Hematopoietic multipotent progenitor cell treated with erythropoietin and hydrocortisone succinate and interleukin-3 and kit ligand, for 15 days (in vitro differentiated cells): ENCODE measurements around the gene OR2J1.
"Not testable (repeated sequence)": the region's sequence is repeated elsewhere in the genome, so short reads cannot be mapped to it uniquely, and the experiment has no call there.

ENCODE experiments used
- DNase-seq: peaks from one replicate; pipeline ENCODE4 v3.0.0-alpha.2; 2015; ENCODE audit warnings: low spot score

Gene OR2J1

DNA sequence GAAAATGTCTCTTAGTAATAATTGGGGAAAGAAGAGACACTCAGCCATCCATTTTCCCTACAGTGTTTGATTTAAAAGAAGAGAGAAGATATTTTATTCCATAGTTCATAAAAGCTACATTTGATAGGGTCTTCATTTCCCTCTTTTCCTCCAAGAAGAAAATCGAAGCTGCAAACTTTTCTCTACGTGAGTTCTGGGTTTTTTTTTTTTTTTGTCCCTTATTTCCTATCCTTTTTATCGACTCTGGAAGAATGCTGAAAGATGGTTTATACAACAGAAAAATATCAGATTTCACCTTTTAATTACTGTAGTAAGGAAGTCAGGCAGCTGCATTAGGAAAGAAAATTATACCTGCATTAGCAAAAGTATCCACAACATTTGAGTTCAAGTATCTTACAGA lies at the start of gene OR2J1:
OR2J1 (plus strand) TSS at position 301 of the 400 bp plus-strand sequence. CDS start 1,453 bp downstream, outside the sequence.
- DNase-seq = no peak

DNA sequence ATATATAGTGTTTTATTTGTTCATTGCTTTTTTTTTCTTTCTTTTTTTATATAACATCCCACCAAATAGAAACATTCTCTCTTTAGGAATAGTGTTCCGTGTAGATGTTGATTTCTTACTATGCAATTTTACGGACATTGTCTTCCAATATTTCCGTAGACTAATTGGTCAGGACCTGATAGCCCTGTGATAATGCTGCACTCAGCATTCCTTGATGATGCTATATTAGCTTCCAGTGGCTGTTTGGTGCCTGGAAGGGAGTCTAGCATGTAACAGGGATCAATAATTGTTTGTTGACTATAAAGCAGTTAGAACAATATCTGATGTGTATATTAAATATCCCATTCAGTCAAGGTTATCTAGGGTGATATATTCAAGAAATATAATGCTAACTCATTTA lies 47.6 kb upstream of the OR2J1 start:
- no peak for DNase-seq

DNA sequence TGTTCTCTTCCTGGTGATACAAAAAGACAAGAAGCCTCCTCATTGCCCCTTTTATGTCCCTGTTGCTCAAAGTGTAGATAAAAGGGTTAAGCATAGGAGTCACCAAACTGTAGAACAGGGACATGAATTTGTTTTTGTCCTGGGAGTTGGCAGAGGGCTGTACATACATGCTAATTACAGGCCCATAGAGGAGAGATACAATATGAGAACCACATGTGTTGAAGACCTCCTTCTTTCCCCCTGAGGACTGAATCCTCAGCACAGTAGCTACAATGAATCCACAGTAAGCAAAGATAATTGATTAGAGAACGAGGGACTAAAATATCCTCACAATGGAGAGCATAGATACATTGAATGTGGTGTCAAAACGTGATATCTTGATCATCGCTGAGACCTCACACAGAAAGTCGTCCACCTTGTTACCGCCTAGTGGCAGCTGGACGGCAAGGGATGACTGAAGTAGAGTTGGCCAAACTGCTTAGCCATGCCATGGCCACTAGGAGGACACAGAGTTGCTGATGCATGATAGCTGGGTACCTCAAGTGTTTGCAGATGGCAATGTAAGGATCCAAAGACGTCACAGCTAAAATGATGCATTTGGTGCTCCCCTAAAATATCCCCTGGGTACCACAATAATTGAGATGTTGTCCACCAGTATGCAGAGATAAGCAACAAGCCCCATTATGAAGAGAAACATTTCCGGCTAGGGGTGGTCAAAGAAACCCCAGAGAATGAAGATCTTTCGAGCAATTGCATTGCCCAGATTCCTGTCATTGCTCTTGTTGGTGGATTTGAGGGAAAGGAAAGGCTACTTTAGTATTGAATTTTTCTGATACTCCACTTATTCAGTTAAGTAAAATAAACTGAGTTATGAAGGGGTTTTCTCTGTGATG lies 27.2 kb upstream of the OR2J1 start:
- DNase-seq = peak; percentile 6

DNA sequence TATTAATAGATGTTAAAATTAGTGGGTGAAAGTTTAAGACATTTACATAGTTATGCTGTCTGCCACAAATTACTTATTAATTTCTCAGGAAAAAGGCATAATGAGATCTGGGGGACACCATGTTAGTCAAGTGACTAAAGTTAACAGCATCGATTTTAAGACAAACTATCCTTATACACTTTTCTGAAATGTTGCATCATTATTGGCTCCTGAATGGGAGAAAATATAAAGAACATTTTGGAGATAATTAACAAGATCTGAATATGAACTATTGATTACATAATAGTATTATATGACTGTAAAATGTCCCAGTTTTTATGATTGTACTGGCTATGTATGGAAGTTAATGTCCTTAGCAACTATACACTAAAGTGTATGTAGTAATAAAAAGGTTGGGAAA lies 20.1 kb upstream of the OR2J1 start:
- DNase-seq = no peak

DNA sequence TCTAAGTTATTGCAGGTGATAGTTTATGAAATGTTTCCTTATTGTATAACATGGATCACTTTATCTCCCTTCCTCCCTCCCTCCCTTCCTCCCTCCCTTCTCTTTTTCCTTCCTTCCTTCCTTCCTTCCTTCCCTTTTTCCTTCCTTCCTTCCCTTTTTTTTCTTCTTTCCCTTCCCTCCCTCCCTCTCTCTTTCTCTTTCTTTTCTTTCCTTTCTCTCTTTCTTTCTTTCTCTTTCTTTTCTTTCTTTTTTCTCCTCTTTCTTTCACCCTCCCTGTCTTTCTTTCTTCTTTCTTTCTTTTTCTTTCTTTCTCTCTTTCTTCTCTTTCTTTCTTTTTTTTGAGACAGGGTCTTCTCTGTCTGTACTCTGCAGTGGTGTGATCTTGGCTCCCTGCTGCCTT lies 18.0 kb upstream of the OR2J1 start:
- no peak for DNase-seq

DNA sequence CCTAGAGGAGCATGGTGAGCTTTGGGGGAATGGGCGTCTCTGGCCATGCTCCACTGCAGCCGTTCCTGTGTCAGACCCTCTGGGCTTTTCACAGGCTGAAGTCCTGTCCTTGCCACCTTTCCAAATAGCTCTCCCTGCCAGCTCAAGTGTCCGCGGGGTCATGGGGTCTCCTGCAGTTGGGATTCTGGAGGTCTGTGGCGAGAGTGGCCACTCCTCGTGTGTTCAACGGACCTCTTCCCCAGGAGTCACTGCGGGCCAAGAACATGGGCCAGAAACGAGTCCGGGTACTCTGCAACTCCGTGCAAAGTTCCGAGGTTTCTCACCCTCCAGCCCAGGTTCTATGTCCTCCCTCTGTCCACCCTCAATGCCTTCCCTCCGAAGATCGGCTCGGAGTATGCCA lies 16.8 kb upstream of the OR2J1 start:
- DNase-seq = no peak

DNA sequence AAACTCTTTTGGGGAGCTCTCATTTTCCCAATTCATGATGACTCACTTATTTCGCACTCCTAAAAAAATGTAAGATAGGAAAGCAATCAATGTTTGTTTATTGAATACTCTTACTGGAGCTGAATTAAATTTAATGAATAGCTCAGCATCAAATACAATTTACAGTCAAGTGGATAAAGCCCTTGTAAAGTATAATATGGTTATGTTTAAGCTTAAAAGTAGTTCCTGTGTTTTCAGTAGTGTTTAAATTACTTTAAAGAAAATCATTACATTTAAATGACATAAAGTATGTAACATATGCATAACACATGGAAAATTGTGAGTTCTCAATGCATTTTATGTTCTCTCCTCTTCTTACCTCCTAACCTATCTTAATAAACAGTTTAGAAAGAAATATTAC lies 12.1 kb upstream of the OR2J1 start, which contains the start of gene OR2B3:
OR2B3 (minus strand) TSS at position 101 of the 400 bp plus-strand sequence; CDS start at position 36, 65 bp downstream.
- DNase-seq = no peak

DNA sequence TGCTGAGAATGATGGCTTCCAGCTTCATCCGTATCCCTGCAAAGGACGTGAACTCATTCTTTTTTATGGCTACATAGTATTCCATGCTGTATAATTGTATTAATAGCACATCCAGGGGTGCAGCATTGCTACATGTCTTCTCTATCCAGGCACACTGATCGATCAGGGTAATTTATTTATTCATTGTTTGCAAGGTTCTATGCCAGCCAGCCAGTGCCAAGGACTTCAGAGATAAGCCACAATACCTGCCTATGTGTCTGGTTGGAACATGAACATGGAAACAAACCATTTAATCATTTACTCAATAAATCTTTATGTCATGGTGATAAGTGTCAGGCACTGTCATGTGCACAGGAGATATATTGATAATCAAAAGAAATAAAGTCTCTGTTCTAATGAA lies 6.3 kb upstream of the OR2J1 start:
- DNase-seq = no peak

DNA sequence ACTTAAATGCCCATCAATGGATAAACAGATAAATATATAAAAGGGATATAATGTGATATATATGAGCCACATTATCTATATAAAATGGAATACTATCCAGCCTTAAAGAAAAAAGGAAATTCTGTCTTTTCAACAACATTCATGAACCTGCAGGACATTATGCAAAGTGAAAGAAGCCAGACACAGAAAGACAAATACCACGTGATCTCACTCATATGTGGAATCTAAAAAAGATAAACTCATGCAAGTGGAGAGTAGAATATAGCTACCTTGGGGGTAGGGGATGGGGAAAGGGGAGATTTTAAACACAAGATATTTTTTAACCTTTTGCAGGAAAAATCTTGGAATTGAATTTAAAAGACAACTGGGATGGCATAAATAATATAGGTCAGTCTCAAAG lies 1.5 kb upstream of the OR2J1 start:
- DNase-seq = no peak

DNA sequence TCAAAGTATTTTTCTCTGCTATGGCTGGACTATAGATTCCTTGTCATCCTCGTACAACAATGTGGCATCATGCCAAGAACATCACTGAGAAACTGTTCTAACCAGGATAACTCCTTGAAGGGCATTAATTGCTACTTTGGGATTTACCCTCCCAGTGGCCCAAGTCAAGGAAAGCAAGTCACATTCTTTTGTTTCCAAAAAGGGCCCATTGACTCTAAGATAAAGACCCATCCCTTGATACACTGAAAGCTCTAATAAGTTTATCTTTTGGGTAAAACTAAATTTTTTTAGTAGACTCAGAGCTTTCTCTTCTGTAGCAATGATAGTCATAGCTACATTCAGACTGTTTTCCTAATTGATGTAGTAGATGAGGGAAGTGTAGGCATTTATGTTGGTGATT lies 8.5 kb downstream of the OR2J1 start, which contains the start of gene OR2J3:
OR2J3 (plus strand) TSS at position 301 of the 400 bp plus-strand sequence. CDS start 3,833 bp downstream, outside the sequence.
- no peak for DNase-seq

DNA sequence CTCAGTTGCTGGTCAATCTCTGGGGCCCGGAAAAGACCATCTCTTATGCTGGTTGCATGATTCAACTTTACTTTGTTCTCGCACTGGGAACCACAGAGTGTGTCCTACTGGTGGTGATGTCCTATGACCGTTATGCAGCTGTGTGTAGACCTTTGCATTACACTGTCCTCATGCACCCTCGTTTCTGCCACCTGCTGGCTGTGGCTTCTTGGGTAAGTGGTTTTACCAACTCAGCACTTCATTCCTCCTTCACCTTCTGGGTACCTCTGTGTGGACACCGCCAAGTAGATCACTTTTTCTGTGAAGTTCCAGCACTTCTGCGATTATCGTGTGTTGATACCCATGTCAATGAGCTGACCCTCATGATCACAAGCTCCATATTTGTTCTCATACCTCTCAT lies 12.8 kb downstream of the OR2J1 start:
- DNase-seq = no peak

DNA sequence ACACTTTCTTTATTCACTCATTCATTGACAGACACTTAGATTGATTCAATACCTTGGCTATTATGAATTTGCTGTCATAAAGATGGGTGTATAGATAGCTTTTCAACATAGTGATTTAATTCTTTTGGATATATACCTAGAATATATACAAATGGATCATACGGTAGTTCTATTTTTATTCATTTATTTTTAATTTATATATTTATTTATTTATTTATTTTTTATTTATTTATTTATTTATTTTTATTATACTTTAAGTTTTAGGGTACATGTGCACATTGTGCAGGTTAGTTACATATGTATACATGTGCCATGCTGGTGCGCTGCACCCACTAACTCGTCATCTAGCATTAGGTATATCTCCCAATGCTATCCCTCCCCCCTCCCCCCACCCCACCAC lies 15.7 kb downstream of the OR2J1 start:
- not testable (repeated sequence) for DNase-seq

DNA sequence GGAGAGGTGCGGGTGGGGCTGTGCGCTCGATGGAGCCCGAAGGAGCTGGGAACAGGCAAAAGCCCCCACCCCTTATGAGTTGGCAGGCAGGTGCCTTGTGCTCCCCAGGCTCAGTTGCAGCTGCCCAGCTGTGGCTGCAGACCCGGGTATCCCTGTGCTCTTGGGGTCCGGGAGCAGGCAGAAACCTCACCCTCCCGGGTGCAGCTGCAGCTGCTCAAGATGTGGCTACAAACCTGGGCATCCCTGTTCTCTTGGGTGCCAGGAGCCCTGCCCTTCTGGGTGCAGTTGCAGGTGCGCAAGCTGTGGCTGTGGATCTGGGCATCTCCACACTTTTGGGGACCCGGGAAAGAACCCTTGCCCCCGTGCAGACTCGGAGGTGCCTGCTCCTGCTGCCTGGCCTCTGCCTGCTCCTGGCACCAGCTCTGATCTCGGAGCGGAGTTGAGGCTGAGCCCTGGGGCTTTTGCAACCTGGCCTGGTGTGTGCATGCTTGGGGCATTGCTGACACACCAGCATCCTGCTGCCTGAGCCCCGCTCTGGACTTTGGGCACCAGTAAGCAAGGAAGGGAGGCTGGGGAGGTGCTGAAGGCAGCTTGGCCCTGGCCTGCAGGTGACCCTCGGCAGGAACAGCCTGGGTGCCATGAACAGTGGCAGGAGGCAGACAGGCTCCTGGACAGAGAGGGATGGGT lies 30.2 kb downstream of the OR2J1 start:
- no peak for DNase-seq

DNA sequence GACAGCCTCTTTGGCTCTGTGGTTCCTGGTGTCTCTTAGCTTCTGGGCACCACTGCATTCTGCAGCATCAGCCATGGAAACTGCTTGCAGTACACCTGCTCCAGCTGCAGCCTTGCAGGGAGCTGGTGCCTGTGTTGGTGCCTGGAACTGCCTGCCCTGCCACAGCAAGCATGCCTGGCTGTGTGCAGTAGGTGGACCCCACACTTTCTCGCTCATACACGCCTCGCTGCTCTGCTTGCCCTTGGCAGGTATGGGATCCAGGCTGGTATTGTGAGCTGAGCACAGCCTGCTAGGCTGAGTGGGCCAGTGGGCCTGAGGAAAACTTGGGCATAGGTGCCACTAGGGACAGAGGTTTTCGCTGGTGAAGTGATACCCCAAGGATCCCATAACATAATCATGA lies 31.4 kb downstream of the OR2J1 start:
- DNase-seq = no peak

DNA sequence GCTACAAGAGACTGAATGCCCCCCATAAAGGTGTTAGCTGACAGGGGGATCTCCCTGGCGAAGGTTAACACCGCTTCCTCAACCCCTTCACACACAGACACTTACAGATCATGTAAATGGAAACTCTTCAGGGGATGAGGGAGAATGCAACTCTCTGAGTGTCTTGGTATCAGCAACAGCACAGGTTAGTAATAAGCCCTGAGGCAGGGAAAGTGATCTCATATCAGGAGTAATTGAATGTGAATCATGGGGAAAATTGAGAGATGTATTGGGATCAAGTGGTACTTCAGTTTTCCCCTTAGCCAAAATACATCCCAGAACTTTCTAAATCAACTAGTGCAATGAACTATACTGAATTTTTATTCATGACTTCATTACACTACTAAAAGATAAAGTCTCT lies 32.4 kb downstream of the OR2J1 start:
- DNase-seq = no peak

DNA sequence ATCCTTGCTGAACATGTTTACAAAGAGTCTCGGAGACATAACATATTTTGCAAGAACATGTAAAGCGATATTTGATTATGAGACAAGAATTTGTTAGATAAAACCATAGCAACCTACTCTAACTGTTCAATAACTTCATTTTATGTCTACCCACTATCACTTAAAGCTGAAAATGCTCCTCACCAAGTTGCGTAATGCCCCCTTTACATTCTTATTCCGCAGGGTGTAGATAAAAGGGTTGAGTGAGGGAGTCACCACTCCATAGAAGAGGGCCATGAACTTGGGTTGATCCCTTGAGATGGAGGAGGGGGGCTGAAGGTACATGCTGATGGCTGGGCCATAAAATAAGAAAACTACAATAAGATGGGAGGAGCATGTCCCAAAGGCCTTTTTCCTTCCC lies 38.4 kb downstream of the OR2J1 start:
- no peak for DNase-seq

DNA sequence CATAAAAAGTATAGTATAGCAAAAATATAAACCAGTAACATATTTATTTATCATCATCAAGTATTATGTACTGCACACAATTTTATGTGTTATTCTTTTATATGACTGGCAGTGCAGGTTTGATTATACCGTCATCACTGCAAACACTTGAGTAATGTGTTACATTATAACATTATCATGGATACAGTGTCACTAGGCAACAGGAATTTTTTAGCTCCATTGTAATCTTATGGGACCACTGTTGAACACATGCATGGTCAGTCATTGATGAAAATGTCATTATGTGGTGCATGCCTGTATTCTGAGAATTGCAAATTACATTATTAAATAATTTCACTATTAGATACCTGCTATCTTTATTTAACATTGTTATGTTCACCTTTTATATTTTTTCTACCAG lies 42.3 kb downstream of the OR2J1 start:
- no peak for DNase-seq

DNA sequence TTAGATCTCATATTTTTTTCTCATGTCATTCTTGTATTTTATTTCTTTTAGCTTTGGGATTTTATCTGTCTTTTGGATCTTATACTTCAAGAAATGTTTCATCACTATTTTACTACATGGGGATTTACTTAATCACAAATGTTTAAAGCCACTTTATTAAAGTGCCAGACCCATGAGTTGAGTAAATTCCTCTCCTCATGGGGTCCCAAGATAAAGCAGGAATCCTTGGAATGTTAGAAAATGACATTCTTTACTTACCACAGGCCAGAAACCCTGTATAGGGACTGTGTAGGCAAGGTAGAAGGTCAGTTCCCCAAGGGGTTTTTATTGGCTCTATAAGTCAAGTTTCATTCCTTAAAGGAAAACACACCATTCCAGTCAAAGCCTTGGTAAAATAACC lies 43.0 kb downstream of the OR2J1 start:
- no peak for DNase-seq

DNA sequence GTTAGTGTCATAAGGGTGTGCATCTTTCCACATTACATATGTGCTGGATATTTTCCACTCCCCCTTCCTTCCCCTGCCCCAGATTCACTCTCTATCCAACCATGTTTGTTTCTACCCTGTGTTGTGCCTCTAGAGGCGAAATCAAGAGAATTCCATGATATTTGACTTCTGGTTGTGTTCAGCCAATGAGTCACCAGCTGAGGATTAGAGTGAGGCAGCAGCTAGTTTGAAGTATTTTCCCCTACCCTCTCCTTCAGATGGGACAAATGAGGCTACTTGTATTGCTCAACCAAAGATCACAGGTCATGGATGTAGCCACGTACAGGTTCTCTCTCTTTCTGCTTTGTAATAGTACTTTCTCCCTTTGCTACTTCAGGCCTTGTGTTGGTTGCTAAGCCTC lies 46.9 kb downstream of the OR2J1 start:
- no peak for DNase-seq

DNA sequence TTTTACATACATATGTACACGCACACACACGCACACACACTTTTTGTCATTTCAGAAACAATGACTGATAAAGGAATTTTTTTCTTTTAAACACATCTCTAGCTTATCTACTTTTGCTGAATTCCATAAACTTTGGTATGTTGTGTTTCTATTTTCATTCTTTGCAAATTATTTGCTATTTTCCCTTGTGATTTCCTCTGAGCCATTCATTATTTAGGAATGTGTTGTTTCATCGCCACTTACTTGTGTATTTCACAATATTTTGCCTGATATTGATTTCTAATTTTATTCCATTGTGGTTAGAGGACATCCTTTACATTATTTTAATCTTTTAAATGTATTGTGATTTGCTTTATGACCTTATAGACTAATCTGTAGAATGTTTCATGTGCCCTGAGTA lies 47.8 kb downstream of the OR2J1 start:
- DNase-seq = no peak

DNA sequence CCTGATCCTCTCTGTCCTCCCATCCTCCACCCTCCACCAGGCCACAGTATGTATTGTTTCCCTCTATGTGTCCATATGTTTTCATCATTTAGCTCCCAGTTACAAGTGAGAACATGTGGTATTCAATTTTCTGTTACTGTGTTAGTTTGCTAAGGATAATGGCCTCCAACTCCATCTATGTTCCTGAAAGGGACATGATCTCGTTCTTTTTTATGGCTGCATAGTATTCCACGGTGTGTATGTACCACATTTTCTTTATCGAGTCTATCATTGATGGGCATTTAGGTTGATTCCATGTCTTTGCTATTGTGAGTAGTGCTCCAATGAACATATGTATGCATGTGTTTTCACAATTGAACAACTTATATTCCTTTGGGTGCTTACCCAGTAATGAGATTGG lies 50.2 kb downstream of the OR2J1 start:
- DNase-seq = not testable (repeated sequence)
